HEK293 (cell line): ENCODE data around the gene CEND1.

Experiments used
- CTCF ChIA-PET: fragments of 350-600 bp; formaldehyde crosslinking; extraction: SDS; loops from one replicate; lab custom pipeline; 2021; ENCODE audit warnings: antibody characterized with exemption; lab: Yijun Ruan, JAX
- POLR2A ChIA-PET: fragments of 300-600 bp; formaldehyde crosslinking; extraction: SDS; loops from one replicate; lab custom pipeline; 2020; ENCODE audit warnings: antibody characterized with exemption, inconsistent platforms; lab: Yijun Ruan, JAX
- H3K27ac ChIP-seq: fragments of 200-500 bp; sonication (Bioruptor generic); 2 replicates; pipeline ENCODE4 v1.5.1; 2014; ENCODE audit warnings: low read depth, low read length, control low read depth, inconsistent platforms; ENCODE audit errors: extremely low read depth
- H3K36me3 ChIP-seq, 2 experiments: fragments of 200-500 bp in 1 of 2; sonication (Bioruptor generic) in 1 of 2; 1 replicate in 1 of 2; 2 replicates in 1 of 2; pipeline ENCODE4 v1.5.1; 2014 to 2017; ENCODE audit warnings: inconsistent platforms in 2 of 2, low read length in 2 of 2; ENCODE audit not compliant: control insufficient read depth in 2 of 2, insufficient read depth in 1 of 2
- H3K4me1 ChIP-seq: fragments of 200-500 bp; sonication (Bioruptor generic); 2 replicates; pipeline ENCODE4 v1.5.1; 2014; ENCODE audit warnings: mild to moderate bottlenecking, low read length, inconsistent platforms; ENCODE audit not compliant: control insufficient read depth, insufficient read depth
- H3K4me3 ChIP-seq: 2 replicates; pipeline ENCODE4 v1.5.1; 2011; ENCODE audit warnings: low read depth, mild to moderate bottlenecking, control low read depth, low read length, moderate library complexity
- H3K9me3 ChIP-seq: fragments of 200-500 bp; sonication (Bioruptor generic); 2 replicates; pipeline ENCODE4 v1.5.1; 2014; ENCODE audit warnings: low read depth, low read length, inconsistent platforms; ENCODE audit not compliant: control insufficient read depth, insufficient read depth
- EGR2 ChIP-seq: fragments of 450-650 bp; formaldehyde crosslinking; IDR thresholded peaks from 2 replicates; pipeline ENCODE4 v1.5.1; 2016; ENCODE audit warnings: low read depth, missing biosample characterization, missing genetic modification characterization
- GLIS1 ChIP-seq: fragments of 450-650 bp; formaldehyde crosslinking; IDR thresholded peaks from 2 replicates; pipeline ENCODE4 v1.5.1; 2016; ENCODE audit warnings: missing biosample characterization, missing genetic modification characterization
- GLIS2 ChIP-seq: fragments of 450-650 bp; formaldehyde crosslinking; IDR thresholded peaks from 2 replicates; pipeline ENCODE4 v1.5.1; 2016; ENCODE audit warnings: missing biosample characterization, missing genetic modification characterization
- KLF8 ChIP-seq: fragments of 450-650 bp; formaldehyde crosslinking; IDR thresholded peaks from 2 replicates; pipeline ENCODE4 v1.5.1; 2016; ENCODE audit warnings: missing biosample characterization, missing genetic modification characterization
- OSR2 ChIP-seq: fragments of 450-650 bp; formaldehyde crosslinking; IDR thresholded peaks from 2 replicates; pipeline ENCODE4 v1.5.1; 2016; ENCODE audit warnings: missing biosample characterization, missing genetic modification characterization
- SCRT2 ChIP-seq: fragments of 450-650 bp; formaldehyde crosslinking; IDR thresholded peaks from 2 replicates; pipeline ENCODE4 v1.5.1; 2016; ENCODE audit warnings: missing biosample characterization, missing genetic modification characterization
- WT1 ChIP-seq: fragments of 450-650 bp; formaldehyde crosslinking; IDR thresholded peaks from 2 replicates; pipeline ENCODE4 v1.5.1; 2016; ENCODE audit warnings: missing biosample characterization, missing genetic modification characterization
- YY1 ChIP-seq: fragments of 450-650 bp; formaldehyde crosslinking; IDR thresholded peaks from 2 replicates; pipeline ENCODE4 v1.5.1; 2018; ENCODE audit warnings: missing biosample characterization, missing genetic modification characterization
- ZFHX2 ChIP-seq: fragments of 450-650 bp; formaldehyde crosslinking; conservative IDR thresholded peaks from 2 replicates; pipeline ENCODE4 v1.5.1; 2016; ENCODE audit warnings: missing biosample characterization, missing genetic modification characterization
- ZFP69B ChIP-seq: fragments of 450-650 bp; formaldehyde crosslinking; IDR thresholded peaks from 2 replicates; pipeline ENCODE4 v1.5.1; 2016; ENCODE audit warnings: missing biosample characterization, missing genetic modification characterization
- ZIC2 ChIP-seq: fragments of 450-650 bp; formaldehyde crosslinking; IDR thresholded peaks from 2 replicates; pipeline ENCODE4 v1.5.1; 2016; ENCODE audit warnings: missing biosample characterization, missing genetic modification characterization
- ZNF341 ChIP-seq: fragments of 450-650 bp; formaldehyde crosslinking; IDR thresholded peaks from 2 replicates; pipeline ENCODE4; 2016; ENCODE audit warnings: low read depth, missing biosample characterization, missing genetic modification characterization
- ZNF596 ChIP-seq: fragments of 450-650 bp; IDR thresholded peaks from 2 replicates; pipeline ENCODE4 v1.5.0; 2018; ENCODE audit warnings: missing biosample characterization, mild to moderate bottlenecking, missing genetic modification characterization, moderate library complexity
- ZNF600 ChIP-seq: fragments of 450-650 bp; formaldehyde crosslinking; IDR thresholded peaks from 2 replicates; pipeline ENCODE4 v1.5.1; 2016; ENCODE audit warnings: missing biosample characterization, missing genetic modification characterization
- ZSCAN16 ChIP-seq: fragments of 450-650 bp; formaldehyde crosslinking; IDR thresholded peaks from 2 replicates; pipeline ENCODE4 v1.5.1; 2016; ENCODE audit warnings: missing biosample characterization, missing genetic modification characterization
- TF ChIP-seq, protein P1 (sequence below): fragments of 450-650 bp; formaldehyde crosslinking; IDR thresholded peaks from 2 replicates; pipeline ENCODE4 v1.5.1; 2016; ENCODE audit warnings: missing biosample characterization, missing genetic modification characterization
- TF ChIP-seq, protein P2 (sequence below): fragments of 450-650 bp; formaldehyde crosslinking; IDR thresholded peaks from 2 replicates; pipeline ENCODE4 v1.5.1; 2016; ENCODE audit warnings: missing biosample characterization, missing genetic modification characterization
- TF ChIP-seq, protein P3 (sequence below): fragments of 450-650 bp; formaldehyde crosslinking; IDR thresholded peaks from 2 replicates; pipeline ENCODE4 v1.5.1; 2016; ENCODE audit warnings: missing biosample characterization, missing genetic modification characterization
- TF ChIP-seq, protein P4 (sequence below): fragments of 450-650 bp; formaldehyde crosslinking; IDR thresholded peaks from 2 replicates; pipeline ENCODE4 v1.5.1; 2016; ENCODE audit warnings: missing biosample characterization, missing genetic modification characterization
- TF ChIP-seq, protein P5 (sequence below): fragments of 450-650 bp; formaldehyde crosslinking; IDR thresholded peaks from 2 replicates; pipeline ENCODE4 v1.5.1; 2017; ENCODE audit warnings: missing biosample characterization, mild to moderate bottlenecking, missing genetic modification characterization, moderate library complexity
- TF ChIP-seq, protein P6 (sequence below): fragments of 450-650 bp; formaldehyde crosslinking; IDR thresholded peaks from 2 replicates; pipeline ENCODE4 v1.5.1; 2016; ENCODE audit warnings: missing biosample characterization, missing genetic modification characterization

Gene CEND1

DNA sequence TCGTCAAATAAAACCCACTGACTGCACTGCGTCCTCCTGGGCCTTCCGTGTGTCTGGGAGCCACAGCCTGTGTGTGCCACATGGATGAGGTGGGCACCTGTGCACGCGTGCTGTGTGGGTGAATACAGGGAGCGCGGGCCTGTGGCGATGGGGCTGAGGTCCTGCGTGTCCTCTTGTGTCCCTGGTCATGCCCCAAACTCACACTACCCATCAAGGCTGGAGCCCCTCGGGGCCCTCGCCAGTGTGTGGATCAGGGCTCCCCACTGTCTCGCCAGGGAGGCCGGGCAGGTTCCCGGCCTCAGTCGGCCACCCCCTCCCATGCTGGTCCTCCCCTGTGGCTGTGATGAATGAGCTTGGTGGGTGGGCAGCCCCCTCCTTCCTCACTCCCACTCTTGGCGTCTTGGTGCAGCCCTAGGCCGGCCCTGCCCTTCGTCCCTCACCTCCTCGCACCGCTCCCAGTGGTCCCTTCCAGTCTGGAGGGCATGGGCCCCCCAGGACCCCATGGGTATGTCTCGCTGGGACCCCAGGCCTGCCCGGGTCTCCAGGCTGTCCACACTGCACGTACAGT lies 42.2 kb upstream of the CEND1 start:
- ChIA-PET POLR2A (interaction anchor here (0.6 to 15.0 kb wide), 8 partner anchors 8 to 28 kb away, joined by 3 to 202 read pairs (median 4); partner anchors contain the start of genes PNPLA2, POLR2L, RPLP2 and TSPAN4), CTCF (no interaction called here)
- Histone ChIP-seq H3K9me3 (no peaks in the 10 kb centered on the region), H3K4me1 (no peaks in the 10 kb centered on the region; the same call in 1 of the 2 replicates), H3K27ac (peak overlapping the region; percentile 66; the same call in 1 of the 2 replicates), H3K4me3 (peak overlapping the region; percentile 70), H3K36me3 (peaks cover 0 to 25% of the 10 kb centered on the region in 2 experiments; a peak in 1 of 3 replicates)
- TF ChIP-seq ZFHX2 (tag by site-specific recombination) (peak; percentile 88), ZIC2 (peak; percentile 84), ZNF596 (tag by site-specific recombination) (no peak), EGR2 (tag by site-specific recombination) (peak; percentile 76), YY1 (tag by site-specific recombination) (no peak)
- TF ChIP-seq, protein P1, sequence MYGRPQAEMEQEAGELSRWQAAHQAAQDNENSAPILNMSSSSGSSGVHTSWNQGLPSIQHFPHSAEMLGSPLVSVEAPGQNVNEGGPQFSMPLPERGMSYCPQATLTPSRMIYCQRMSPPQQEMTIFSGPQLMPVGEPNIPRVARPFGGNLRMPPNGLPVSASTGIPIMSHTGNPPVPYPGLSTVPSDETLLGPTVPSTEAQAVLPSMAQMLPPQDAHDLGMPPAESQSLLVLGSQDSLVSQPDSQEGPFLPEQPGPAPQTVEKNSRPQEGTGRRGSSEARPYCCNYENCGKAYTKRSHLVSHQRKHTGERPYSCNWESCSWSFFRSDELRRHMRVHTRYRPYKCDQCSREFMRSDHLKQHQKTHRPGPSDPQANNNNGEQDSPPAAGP = 0 out of 2 replicates have a peak, but pooled peaks have one; percentile 49
- TF ChIP-seq, protein P2, sequence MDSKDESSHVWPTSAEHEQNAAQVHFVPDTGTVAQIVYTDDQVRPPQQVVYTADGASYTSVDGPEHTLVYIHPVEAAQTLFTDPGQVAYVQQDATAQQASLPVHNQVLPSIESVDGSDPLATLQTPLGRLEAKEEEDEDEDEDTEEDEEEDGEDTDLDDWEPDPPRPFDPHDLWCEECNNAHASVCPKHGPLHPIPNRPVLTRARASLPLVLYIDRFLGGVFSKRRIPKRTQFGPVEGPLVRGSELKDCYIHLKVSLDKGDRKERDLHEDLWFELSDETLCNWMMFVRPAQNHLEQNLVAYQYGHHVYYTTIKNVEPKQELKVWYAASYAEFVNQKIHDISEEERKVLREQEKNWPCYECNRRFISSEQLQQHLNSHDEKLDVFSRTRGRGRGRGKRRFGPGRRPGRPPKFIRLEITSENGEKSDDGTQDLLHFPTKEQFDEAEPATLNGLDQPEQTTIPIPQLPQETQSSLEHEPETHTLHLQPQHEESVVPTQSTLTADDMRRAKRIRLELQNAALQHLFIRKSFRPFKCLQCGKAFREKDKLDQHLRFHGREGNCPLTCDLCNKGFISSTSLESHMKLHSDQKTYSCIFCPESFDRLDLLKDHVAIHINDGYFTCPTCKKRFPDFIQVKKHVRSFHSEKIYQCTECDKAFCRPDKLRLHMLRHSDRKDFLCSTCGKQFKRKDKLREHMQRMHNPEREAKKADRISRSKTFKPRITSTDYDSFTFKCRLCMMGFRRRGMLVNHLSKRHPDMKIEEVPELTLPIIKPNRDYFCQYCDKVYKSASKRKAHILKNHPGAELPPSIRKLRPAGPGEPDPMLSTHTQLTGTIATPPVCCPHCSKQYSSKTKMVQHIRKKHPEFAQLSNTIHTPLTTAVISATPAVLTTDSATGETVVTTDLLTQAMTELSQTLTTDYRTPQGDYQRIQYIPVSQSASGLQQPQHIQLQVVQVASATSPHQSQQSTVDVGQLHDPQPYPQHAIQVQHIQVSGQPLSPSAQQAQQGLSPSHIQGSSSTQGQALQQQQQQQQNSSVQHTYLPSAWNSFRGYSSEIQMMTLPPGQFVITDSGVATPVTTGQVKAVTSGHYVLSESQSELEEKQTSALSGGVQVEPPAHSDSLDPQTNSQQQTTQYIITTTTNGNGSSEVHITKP (tag by site-specific recombination) = peak; percentile 81

DNA sequence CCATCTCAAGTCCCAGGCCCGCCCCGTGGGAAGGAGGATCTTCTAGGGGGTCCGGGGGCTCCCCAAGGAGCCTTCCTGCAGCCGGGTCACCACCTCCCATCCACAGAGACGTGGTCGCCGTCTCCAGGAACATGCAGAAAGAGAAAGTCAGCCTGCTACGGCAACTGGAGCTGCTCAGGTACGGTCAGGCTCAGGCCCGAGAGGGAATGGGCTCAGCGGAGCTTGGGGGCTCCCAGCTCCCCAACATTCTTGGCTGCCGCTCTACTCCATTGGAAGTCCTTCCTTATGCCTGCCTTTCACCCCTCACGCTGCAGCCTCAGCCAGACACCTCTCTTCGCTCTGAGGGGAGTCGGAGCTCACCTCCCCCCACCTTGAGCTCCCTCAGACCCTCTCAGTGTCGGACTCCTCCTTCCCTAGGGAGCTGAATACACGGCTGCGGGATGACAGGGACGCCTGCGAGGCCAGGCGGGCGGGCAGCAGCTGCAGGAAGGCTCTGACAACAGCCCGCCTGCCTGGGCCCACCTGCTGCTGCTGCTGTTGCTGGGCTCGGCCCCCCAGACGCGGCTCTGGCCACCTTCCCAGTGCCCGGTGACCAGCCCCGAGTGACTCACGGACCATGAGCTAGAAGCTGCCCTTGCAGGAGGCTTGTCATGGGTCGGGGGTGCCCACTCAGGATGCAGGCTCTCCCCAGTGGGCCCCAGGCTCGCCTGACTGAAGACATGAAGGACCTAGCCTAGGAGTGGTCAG lies 41.4 kb upstream of the CEND1 start:
- no peaks in the 10 kb centered on the region; the same call in 1 of the 2 replicates for H3K4me1 ChIP-seq
- POLR2A ChIA-PET = interaction anchor here (1.0 to 15.0 kb wide), 5 partner anchors 8 to 27 kb away, joined by 3 to 202 read pairs (median 4); partner anchors contain the start of genes PNPLA2, POLR2L and TSPAN4
- TF ChIP-seq OSR2 (tag by site-specific recombination) (no peak), KLF8 (tag by site-specific recombination) (0 out of 2 replicates have a peak, but pooled peaks have one; percentile 6), ZNF341 (tag by site-specific recombination) (peak; percentile 59; the same call in 1 of the 2 replicates), ZNF600 (tag by site-specific recombination) (peak; percentile 39; the same call in 1 of the 2 replicates), SCRT2 (peak; percentile 42; the same call in 1 of the 2 replicates), ZSCAN16 (tag by site-specific recombination) (peak; percentile 85), GLIS2 (tag by site-specific recombination) (peak; percentile 52), ZIC2 (peak; percentile 93), WT1 (tag by site-specific recombination) (no peak), ZFP69B (tag by site-specific recombination) (peak; percentile 77), GLIS1 (peak; percentile 81)
- TF ChIP-seq, protein P3, sequence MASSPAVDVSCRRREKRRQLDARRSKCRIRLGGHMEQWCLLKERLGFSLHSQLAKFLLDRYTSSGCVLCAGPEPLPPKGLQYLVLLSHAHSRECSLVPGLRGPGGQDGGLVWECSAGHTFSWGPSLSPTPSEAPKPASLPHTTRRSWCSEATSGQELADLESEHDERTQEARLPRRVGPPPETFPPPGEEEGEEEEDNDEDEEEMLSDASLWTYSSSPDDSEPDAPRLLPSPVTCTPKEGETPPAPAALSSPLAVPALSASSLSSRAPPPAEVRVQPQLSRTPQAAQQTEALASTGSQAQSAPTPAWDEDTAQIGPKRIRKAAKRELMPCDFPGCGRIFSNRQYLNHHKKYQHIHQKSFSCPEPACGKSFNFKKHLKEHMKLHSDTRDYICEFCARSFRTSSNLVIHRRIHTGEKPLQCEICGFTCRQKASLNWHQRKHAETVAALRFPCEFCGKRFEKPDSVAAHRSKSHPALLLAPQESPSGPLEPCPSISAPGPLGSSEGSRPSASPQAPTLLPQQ (tag by site-specific recombination) = peak; percentile 55; the same call in 1 of the 2 replicates
- TF ChIP-seq, protein P4, sequence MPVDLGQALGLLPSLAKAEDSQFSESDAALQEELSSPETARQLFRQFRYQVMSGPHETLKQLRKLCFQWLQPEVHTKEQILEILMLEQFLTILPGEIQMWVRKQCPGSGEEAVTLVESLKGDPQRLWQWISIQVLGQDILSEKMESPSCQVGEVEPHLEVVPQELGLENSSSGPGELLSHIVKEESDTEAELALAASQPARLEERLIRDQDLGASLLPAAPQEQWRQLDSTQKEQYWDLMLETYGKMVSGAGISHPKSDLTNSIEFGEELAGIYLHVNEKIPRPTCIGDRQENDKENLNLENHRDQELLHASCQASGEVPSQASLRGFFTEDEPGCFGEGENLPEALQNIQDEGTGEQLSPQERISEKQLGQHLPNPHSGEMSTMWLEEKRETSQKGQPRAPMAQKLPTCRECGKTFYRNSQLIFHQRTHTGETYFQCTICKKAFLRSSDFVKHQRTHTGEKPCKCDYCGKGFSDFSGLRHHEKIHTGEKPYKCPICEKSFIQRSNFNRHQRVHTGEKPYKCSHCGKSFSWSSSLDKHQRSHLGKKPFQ (tag by site-specific recombination) = no peak
- TF ChIP-seq, protein P5, sequence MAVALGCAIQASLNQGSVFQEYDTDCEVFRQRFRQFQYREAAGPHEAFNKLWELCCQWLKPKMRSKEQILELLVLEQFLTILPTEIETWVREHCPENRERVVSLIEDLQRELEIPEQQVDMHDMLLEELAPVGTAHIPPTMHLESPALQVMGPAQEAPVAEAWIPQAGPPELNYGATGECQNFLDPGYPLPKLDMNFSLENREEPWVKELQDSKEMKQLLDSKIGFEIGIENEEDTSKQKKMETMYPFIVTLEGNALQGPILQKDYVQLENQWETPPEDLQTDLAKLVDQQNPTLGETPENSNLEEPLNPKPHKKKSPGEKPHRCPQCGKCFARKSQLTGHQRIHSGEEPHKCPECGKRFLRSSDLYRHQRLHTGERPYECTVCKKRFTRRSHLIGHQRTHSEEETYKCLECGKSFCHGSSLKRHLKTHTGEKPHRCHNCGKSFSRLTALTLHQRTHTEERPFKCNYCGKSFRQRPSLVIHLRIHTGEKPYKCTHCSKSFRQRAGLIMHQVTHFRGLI (tag by site-specific recombination) = 0 out of 2 replicates have a peak, but pooled peaks have one; percentile 40
- TF ChIP-seq, protein P6, sequence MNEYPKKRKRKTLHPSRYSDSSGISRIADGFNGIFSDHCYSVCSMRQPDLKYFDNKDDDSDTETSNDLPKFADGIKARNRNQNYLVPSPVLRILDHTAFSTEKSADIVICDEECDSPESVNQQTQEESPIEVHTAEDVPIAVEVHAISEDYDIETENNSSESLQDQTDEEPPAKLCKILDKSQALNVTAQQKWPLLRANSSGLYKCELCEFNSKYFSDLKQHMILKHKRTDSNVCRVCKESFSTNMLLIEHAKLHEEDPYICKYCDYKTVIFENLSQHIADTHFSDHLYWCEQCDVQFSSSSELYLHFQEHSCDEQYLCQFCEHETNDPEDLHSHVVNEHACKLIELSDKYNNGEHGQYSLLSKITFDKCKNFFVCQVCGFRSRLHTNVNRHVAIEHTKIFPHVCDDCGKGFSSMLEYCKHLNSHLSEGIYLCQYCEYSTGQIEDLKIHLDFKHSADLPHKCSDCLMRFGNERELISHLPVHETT (tag by site-specific recombination) = no peak

More for the DNA sequence above, 41.4 kb upstream of the CEND1 start:
- no peak overlapping the region for H3K4me3 ChIP-seq
- H3K9me3 ChIP-seq = no peaks in the 10 kb centered on the region
- H3K27ac ChIP-seq = no peak overlapping the region
- CTCF ChIA-PET = interaction anchor here (0.7 kb wide), 1 partner anchor 127 kb away, joined by 4 read pairs; no protein-coding TSS in a partner anchor
- H3K36me3 ChIP-seq = peaks cover 0 to 18% of the 10 kb centered on the region in 2 experiments; a peak in 1 of 3 replicates
